ENCODE measurements around the gene SUSD1. TPM values are rescaled to one million over a fixed set of nuclear protein-coding genes. Genes with fewer than 3 reads are reported as not detected.
A peak's percentile ranks its signal among the peaks of the same experiment; 100 is the strongest.

SUSD1 gene
- total RNA-seq, result 24.1 to 26.0 TPM (median 25.8 TPM) in 3 replicates

DNA sequence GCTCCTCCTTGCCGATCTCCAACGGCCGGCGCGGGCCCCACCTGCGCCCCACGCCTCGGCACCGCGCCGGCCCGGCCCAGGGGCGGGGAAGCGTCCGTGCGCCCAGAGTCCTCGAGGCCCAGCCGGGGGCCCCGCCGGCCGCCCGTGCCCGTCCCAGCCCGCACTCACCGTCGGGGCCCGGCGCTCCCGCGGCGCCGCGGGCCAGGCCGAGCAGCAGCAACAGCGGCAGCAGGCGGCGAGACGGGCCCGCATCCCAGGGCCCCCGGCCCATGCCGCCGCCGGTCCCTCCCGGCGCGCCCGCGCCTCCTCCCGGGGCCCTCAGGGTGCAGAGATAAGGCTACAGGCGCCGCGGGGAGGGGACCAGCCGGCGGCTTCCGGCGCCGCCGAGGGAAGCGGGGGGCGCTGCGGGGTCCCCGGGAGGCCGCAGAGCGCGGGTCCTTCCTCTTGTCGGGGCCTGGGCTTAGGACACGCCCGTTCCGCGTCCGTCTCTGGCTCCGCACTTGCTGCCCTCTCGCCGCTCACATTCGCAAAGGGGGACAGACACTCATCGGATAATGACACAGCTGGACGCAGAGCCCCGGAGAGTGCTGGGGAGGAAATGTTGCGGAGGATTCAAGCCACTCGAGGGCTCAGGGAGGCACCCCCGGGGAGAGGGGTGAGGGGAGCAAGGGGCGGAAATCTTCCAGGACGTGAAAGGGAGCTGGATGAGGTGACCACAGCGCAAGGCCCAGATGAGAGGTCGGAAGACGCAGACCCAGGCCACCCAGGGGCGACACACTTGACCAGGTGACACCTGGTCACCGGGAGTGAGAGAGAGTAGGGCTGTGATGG, at the start of gene SUSD1:
TSS of gene SUSD1 (minus strand) at position 333 of the 831 bp plus-strand sequence. CDS start at position 271, 62 bp downstream.
- Mint-ChIP-seq H3K4me1 (peaks cover 33% of the 10 kb centered on the region), H3K9me3 (no peaks in the 10 kb centered on the region), H3K27ac (peak within 1 kb of the TSS; percentile 88), H3K27me3 (ENCODE audit: low read depth) (peaks cover 8% of the 10 kb centered on the region), H3K36me3 (peaks cover 3% of the 10 kb centered on the region), H3K4me3 (peak within 1 kb of the TSS; percentile 83)
- TF ChIP-seq CTCF (IDR thresholded peaks at IDR 0.05; ENCODE audit: unreplicated experiment), result no peak
- DNase-seq (ENCODE audit: low spot score in 2 of 2, unreplicated experiment in 2 of 2), result peak; percentile 22 to 63

DNA sequence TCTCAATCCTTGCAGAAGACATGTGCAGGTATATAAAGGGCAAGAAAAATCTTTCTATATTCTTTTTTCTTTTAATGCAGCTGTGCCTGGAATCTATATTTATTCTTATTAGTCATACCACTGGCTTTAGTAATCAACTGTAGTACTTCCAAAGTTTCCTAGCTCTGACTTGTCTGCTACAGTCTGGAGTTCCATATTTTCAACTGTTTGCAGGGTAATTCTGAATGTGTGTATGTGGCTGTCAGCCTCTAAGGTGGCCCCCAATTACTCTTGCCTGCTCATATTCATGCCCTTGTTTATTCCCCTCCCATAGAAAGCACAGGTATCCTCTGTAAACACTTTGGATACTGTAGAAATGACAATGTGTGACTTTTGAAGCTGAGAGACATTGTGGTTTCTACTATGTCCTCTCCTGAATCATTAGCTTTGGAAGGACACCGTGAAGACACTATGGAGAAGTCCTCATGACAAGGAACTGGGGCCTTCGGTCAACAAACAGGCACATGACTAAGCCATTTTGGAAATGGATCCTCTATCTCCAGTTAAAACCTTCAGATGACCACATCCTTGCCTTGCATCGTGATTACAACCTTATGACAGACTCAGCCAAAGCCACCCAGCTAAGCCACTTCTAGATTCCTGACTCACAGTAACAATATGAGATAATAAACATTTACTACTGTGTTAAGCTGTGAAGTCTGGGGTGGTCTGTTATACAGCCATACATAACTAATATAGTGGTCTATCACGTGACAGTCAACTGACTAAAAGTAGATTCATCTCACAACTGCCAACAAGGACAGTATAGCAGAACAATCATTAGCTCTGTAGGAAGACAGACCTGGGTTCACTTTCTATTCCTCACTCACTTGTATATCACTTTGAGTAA, 49.5 kb upstream of the SUSD1 start:
- no peaks in the 10 kb centered on the region for H3K9me3 Mint-ChIP-seq
- H3K27me3 Mint-ChIP-seq (ENCODE audit: low read depth), result no peaks in the 10 kb centered on the region
- no peak for DNase-seq (ENCODE audit: low spot score in 2 of 2, unreplicated experiment in 2 of 2)
- no peak for TF ChIP-seq CTCF (IDR thresholded peaks at IDR 0.05; ENCODE audit: unreplicated experiment)
- peaks cover 30% of the 10 kb centered on the region for H3K36me3 Mint-ChIP-seq
- H3K4me3 Mint-ChIP-seq, result no peak overlapping the region
- H3K27ac Mint-ChIP-seq, result no peak overlapping the region
- H3K4me1 Mint-ChIP-seq, result peaks cover 4% of the 10 kb centered on the region

DNA sequence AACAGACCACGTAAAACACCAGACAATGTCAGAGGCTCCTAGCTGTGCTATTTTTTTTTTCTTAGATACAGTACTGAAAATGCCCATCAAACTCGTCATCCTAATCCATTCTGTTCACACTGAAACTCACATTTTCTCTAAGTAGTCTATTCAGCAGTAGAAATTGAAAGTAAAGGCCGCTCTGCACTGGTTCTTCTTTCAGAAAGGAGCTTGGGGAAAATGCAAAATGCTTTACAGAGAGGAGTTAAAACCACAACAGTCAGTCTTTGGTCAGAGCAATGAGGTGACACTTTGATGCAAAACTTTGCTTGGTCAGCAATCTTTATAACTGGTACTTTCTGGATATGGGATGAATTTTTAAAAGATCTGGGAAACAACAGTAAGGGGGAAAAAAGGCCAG, 43.8 kb upstream of the SUSD1 start:
- Mint-ChIP-seq H3K4me3 (no peak overlapping the region), H3K36me3 (peaks cover 26% of the 10 kb centered on the region), H3K27me3 (ENCODE audit: low read depth) (no peaks in the 10 kb centered on the region), H3K27ac (no peak overlapping the region), H3K9me3 (no peaks in the 10 kb centered on the region), H3K4me1 (peaks cover 2% of the 10 kb centered on the region)
- TF ChIP-seq CTCF (IDR thresholded peaks at IDR 0.05; ENCODE audit: unreplicated experiment), result no peak
- DNase-seq (ENCODE audit: low spot score in 2 of 2, unreplicated experiment in 2 of 2), result no peak

- Mint-ChIP-seq H3K36me3 (peaks cover 45% of the 10 kb centered on the region), H3K27ac (no peak overlapping the region), H3K4me3 (no peak overlapping the region), H3K4me1 (no peaks in the 10 kb centered on the region), H3K9me3 (peaks cover 13% of the 10 kb centered on the region), H3K27me3 (ENCODE audit: low read depth) (no peaks in the 10 kb centered on the region)
- no peak for DNase-seq (ENCODE audit: low spot score in 2 of 2, unreplicated experiment in 2 of 2)
- TF ChIP-seq CTCF (IDR thresholded peaks at IDR 0.05; ENCODE audit: unreplicated experiment), result no peak
These were observed 37.8 kb upstream of the SUSD1 start for GRCh38 chr9:112212926-112213325.

GRCh38 chr9:112207451-112207850, 32.4 kb upstream of the SUSD1 start:
- Mint-ChIP-seq H3K27me3 (ENCODE audit: low read depth) (no peaks in the 10 kb centered on the region), H3K27ac (no peak overlapping the region), H3K36me3 (peaks cover 70% of the 10 kb centered on the region), H3K4me1 (no peaks in the 10 kb centered on the region), H3K9me3 (peaks cover 46% of the 10 kb centered on the region), H3K4me3 (no peak overlapping the region)
- no peak for TF ChIP-seq CTCF (IDR thresholded peaks at IDR 0.05; ENCODE audit: unreplicated experiment)
- DNase-seq (ENCODE audit: low spot score in 2 of 2, unreplicated experiment in 2 of 2), result no peak

Data from mesothelial cell of epicardium (in vitro differentiated cells).